Suprapubic skin (tissue), 4 donors: ENCODE measurements around the gene ROBO1. TPM values are rescaled to one million over a fixed set of nuclear protein-coding genes. Genes with fewer than 3 reads are reported as not detected.

Experiments used
- DNase-seq, 2 donors: peaks; one replicate each; pipeline ENCODE4 v3.0.0-alpha.2; 2019; ENCODE audit warnings: low spot score in 2 of 2
- H3K27ac ChIP-seq: fragments of 200-600 bp; sonication (generic); one replicate; pipeline ENCODE4 v1.5.1; 2019
- H3K27me3 ChIP-seq: fragments of 200-600 bp; sonication (generic); one replicate; pipeline ENCODE4 v1.5.1; 2019
- H3K36me3 ChIP-seq: fragments of 200-600 bp; sonication (generic); one replicate; pipeline ENCODE4 v1.5.1; 2019
- H3K4me1 ChIP-seq: fragments of 200-600 bp; sonication (generic); one replicate; pipeline ENCODE4 v1.5.1; 2019
- H3K4me3 ChIP-seq: fragments of 200-600 bp; sonication (generic); one replicate; pipeline ENCODE4 v1.5.1; 2019; ENCODE audit warnings: mild to moderate bottlenecking
- H3K9me3 ChIP-seq: fragments of 200-600 bp; sonication (generic); one replicate; pipeline ENCODE4 v1.5.1; 2019
- CTCF ChIP-seq, 2 donors: fragments of 200-600 bp in 1 of 2; fragments of 450-650 bp in 1 of 2; sonication (generic) in 1 of 2; IDR thresholded peaks; one replicate each; pipeline ENCODE4 v1.5.1; 2016 to 2019; ENCODE audit warnings: antibody characterized with exemption in 2 of 2, mild to moderate bottlenecking in 1 of 2, moderate library complexity in 1 of 2
- EP300 ChIP-seq: sonication (generic); formaldehyde crosslinking; IDR thresholded peaks from one replicate; pipeline ENCODE4 v1.6.1; 2017; ENCODE audit warnings: antibody characterized with exemption
- POLR2A ChIP-seq, 2 donors: fragments of 450-650 bp; IDR thresholded peaks; one replicate each; pipeline ENCODE4 v1.6.1; 2017; ENCODE audit warnings: antibody characterized with exemption in 2 of 2, mild to moderate bottlenecking in 2 of 2, moderate library complexity in 2 of 2
- POLR2AphosphoS5 ChIP-seq, 3 donors: sonication (generic); formaldehyde crosslinking; IDR thresholded peaks; one replicate each; pipeline ENCODE4 v1.6.1; 2017; ENCODE audit warnings: antibody characterized with exemption in 3 of 3
- WGBS: methylation state at CpG from one replicate; pipeline ENCODE4 v1.1.5; 2018; 5-methylcytosine and 5-hydroxymethylcytosine counted together
- total RNA-seq, 4 donors: library from RNA; depleted of rRNA; stranded (reverse); fragments of >200 nt; gene quantifications; one replicate each; pipeline ENCODE4 v1.1.0, GENCODE V29; 2016

Gene ROBO1
- total RNA-seq, 4 donors from 2014 or later: 67.7 to 80.3 (median 71.3) TPM

DNA sequence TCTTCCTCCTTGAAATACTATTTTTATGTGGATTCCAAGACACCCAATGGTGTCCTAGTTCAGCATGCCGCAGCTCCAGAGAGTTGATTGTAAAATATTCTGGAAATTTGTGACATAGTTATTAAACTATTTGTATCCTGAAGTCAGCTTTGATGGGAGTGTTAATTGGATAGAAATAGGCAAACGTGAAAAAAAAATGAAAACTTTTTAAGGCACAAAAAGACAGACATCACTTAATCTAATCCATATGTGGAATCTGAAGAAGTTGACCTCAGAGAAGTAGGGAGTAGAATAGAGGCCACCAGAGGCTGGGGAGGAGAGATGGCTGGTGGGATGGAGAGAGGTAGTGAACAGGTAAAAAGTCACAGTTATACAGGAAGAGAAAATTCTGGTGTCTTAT lies 704.2 kb downstream of the ROBO1 start:
- Histone ChIP-seq H3K4me3 (no peak overlapping the region), H3K27ac (no peak overlapping the region), H3K4me1 (no peaks in the 10 kb centered on the region), H3K9me3 (no peaks in the 10 kb centered on the region), H3K36me3 (no peaks in the 10 kb centered on the region), H3K27me3 (no peaks in the 10 kb centered on the region)
- TF ChIP-seq POLR2A (IDR thresholded peaks at IDR 0.05): no peak
- TF ChIP-seq EP300: no peak
- TF ChIP-seq CTCF (IDR thresholded peaks at IDR 0.05): no peak
- no peak for TF ChIP-seq POLR2AphosphoS5 (IDR thresholded peaks at IDR 0.05)
- 67% methylated on average over 2 of the region's 2 CpGs for WGBS
- no peak for DNase-seq

DNA sequence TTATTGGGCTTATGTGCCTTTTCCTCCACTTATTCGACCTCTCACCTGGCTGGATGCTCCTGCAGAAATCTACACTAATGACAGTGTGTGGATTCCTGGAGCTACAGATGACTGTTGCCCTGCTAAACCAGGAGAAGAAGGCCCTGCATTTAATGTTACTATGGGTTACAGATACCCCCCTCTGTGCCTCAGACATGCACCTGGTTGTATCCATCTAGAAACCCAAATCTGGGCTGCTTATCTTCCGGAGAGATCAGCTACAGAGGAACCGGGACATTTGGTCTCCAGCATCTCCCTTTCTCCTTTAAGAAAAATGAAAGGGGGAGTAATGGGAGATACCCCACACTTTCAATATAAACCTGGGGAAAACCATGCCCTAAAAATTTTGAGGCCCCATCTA lies 710.0 kb downstream of the ROBO1 start:
- Histone ChIP-seq H3K27me3 (no peaks in the 10 kb centered on the region), H3K9me3 (no peaks in the 10 kb centered on the region), H3K4me3 (no peak overlapping the region), H3K36me3 (no peaks in the 10 kb centered on the region), H3K4me1 (no peaks in the 10 kb centered on the region), H3K27ac (no peak overlapping the region)
- no peak for DNase-seq
- WGBS: 84% methylated on average over 3 of the region's 3 CpGs
- TF ChIP-seq EP300 (no peak), POLR2A (IDR thresholded peaks at IDR 0.05) (no peak), CTCF (IDR thresholded peaks at IDR 0.05) (no peak), POLR2AphosphoS5 (IDR thresholded peaks at IDR 0.05) (no peak)

DNA sequence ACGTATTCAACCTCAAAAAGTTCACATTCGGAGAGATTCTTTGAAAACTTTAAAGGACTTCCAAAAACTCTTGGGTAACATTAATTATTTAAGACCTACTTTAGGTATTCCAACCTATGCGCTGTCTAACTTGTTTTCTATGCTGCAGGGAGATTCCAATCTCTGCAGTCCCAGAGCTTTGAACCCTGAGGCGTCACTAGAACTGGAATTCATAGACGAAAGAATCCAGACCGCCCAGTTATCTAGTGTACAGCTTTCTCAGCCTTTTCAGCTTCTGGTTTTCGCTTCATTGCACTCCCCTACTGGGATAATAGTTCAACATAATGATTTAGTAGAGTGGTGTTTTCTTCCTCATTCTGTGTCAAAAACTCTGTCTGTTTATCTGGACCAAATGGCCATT lies 711.3 kb downstream of the ROBO1 start:
- no peak overlapping the region for H3K4me3 ChIP-seq
- 71% methylated on average over 7 of the region's 7 CpGs for WGBS
- no peak for TF ChIP-seq EP300
- TF ChIP-seq CTCF (IDR thresholded peaks at IDR 0.05): no peak
- TF ChIP-seq POLR2AphosphoS5 (IDR thresholded peaks at IDR 0.05): no peak
- no peak for TF ChIP-seq POLR2A (IDR thresholded peaks at IDR 0.05)
- peaks cover 7% of the 10 kb centered on the region for H3K9me3 ChIP-seq
- H3K27me3 ChIP-seq: no peaks in the 10 kb centered on the region
- H3K4me1 ChIP-seq: no peaks in the 10 kb centered on the region
- H3K36me3 ChIP-seq: no peaks in the 10 kb centered on the region
- no peak for DNase-seq
- H3K27ac ChIP-seq: no peak overlapping the region

GRCh38 chr3:79052054-79052681 lies 715.6 kb downstream of the ROBO1 start:
- Histone ChIP-seq H3K4me3 (no peak overlapping the region), H3K4me1 (no peaks in the 10 kb centered on the region), H3K9me3 (peaks cover 7% of the 10 kb centered on the region), H3K36me3 (no peaks in the 10 kb centered on the region), H3K27ac (no peak overlapping the region), H3K27me3 (no peaks in the 10 kb centered on the region)
- WGBS: 88% methylated on average over 9 of the region's 9 CpGs
- DNase-seq: no peak
- no peak for TF ChIP-seq CTCF (IDR thresholded peaks at IDR 0.05)

DNA sequence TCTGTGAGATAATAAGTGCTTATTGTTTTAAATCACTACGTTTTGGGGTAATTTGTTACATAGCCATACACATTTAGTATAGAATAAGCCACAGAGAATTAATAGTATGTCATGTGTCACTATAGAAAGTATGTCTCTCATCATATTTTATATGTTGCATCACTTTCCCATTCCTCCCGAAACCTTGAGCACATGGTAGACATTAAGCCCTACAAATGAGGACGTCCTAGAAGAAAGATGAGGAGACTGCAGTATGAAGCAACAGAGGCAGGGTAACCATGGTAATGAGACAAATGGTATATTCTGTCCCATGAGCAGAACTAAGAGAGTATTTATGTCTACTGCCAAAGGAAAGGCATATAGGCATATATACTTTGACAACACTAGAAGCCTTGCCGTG lies 720.2 kb downstream of the ROBO1 start:
- TF ChIP-seq EP300 (no peak), POLR2AphosphoS5 (IDR thresholded peaks at IDR 0.05) (no peak), CTCF (IDR thresholded peaks at IDR 0.05) (no peak), POLR2A (IDR thresholded peaks at IDR 0.05) (no peak)
- no peaks in the 10 kb centered on the region for H3K36me3 ChIP-seq
- no peak for DNase-seq
- no peaks in the 10 kb centered on the region for H3K27me3 ChIP-seq
- H3K4me1 ChIP-seq: no peaks in the 10 kb centered on the region
- peaks cover 7% of the 10 kb centered on the region for H3K9me3 ChIP-seq
- no peak overlapping the region for H3K4me3 ChIP-seq
- H3K27ac ChIP-seq: no peak overlapping the region
- 80% methylated on average over 4 of the region's 4 CpGs for WGBS
